Left ventricle myocardium inferior (tissue), 1 donor: ENCODE results near the gene C1GALT1. TPM values are rescaled to one million over a fixed set of nuclear protein-coding genes. Genes with fewer than 3 reads are reported as not detected.

Source experiments
- DNase-seq: peaks from one replicate; pipeline ENCODE4 v3.0.0-alpha.2; 2020
- H3K27ac ChIP-seq: fragments of 200-600 bp; replicated peaks from 2 replicates; pipeline ENCODE4 v1.8.0; 2021
- H3K27me3 ChIP-seq: fragments of 200-600 bp; 2 replicates; pipeline ENCODE4 v1.8.0; 2021; ENCODE audit warnings: low read depth
- H3K36me3 ChIP-seq: fragments of 200-600 bp; 2 replicates; pipeline ENCODE4 v1.8.0; 2021
- H3K4me1 ChIP-seq: fragments of 200-600 bp; 2 replicates; pipeline ENCODE4 v1.8.0; 2021
- H3K4me3 ChIP-seq: fragments of 200-600 bp; 2 replicates; pipeline ENCODE4 v1.8.0; 2021; ENCODE audit warnings: mild to moderate bottlenecking, moderate library complexity
- H3K9me3 ChIP-seq: fragments of 200-600 bp; replicated peaks from 2 replicates; pipeline ENCODE4 v1.8.0; 2021
- CTCF ChIP-seq: fragments of 200-600 bp; IDR thresholded peaks from 2 replicates; pipeline ENCODE4 v1.8.0; 2021; ENCODE audit warnings: antibody characterized with exemption, mild to moderate bottlenecking, borderline replicate concordance
- intact Hi-C: fragments of 100-400 bp; cut with micrococcal nuclease; formaldehyde crosslinking; loops from one replicate; pipeline ENCODE4 v1.11.0; 2022
- total RNA-seq: library from RNA; stranded (reverse); fragmentation: NEBNext Ultra II Directional; extraction: Animal tissue kit (Norgen Biotek cat#: 25700); gene quantifications from one replicate; pipeline ENCODE4 v1.2.1, GENCODE V29; 2021
- donor health status: DM: no; HTN: yes; CAD: no; lungs with severe emphysema.

C1GALT1 gene
- total RNA-seq, 1 donor from 2014 or later: 19.4 TPM

- Histone ChIP-seq H3K36me3 (no peaks in the 10 kb centered on the region), H3K4me3 (no peak overlapping the region), H3K9me3 (peaks cover 53% of the 10 kb centered on the region), H3K4me1 (no peaks in the 10 kb centered on the region), H3K27me3 (no peaks in the 10 kb centered on the region), H3K27ac (no peak overlapping the region)
- intact Hi-C loops: no loop called here
- no peak for DNase-seq
- TF ChIP-seq CTCF: no peak
Observed at GRCh38 chr7:7173956-7174632, 8.2 kb upstream of the C1GALT1 start.

DNA sequence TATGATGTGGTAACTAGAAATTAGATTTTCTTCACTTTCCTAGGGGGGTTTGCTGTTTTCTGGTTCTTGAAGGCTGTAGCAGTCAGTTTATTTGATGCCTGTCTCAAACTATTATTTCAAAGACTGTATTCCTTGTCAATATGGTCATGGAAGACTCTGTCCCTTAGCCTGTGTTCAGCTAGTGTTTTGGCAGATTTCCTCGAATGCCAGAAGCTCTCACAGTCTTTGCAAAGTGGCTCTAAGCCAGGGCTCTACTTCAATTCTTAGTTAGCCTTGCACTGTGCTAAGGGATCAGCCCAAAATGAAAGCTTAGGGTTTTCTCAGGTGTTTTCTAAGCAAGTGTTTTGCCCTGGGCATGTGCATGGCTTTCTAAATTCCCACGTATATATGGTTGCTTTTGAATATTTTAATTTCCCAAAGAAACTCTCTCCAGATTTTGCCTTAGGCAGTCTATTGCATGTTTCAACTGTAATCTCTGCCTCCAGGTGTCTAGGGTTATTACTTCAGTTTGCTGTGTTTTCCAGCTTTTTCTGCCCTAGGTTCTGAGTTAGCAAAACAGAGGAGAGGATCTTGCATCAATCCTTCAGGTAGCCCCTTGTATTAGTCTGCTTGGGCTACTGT is 7.2 kb upstream of the C1GALT1 start:
- no peak for DNase-seq
- no peak for TF ChIP-seq CTCF
- Histone ChIP-seq H3K27ac (no peak overlapping the region), H3K36me3 (no peaks in the 10 kb centered on the region), H3K4me3 (no peak overlapping the region), H3K9me3 (peaks cover 43% of the 10 kb centered on the region), H3K27me3 (no peaks in the 10 kb centered on the region), H3K4me1 (no peaks in the 10 kb centered on the region)
- intact Hi-C loops: no loop called here

DNA sequence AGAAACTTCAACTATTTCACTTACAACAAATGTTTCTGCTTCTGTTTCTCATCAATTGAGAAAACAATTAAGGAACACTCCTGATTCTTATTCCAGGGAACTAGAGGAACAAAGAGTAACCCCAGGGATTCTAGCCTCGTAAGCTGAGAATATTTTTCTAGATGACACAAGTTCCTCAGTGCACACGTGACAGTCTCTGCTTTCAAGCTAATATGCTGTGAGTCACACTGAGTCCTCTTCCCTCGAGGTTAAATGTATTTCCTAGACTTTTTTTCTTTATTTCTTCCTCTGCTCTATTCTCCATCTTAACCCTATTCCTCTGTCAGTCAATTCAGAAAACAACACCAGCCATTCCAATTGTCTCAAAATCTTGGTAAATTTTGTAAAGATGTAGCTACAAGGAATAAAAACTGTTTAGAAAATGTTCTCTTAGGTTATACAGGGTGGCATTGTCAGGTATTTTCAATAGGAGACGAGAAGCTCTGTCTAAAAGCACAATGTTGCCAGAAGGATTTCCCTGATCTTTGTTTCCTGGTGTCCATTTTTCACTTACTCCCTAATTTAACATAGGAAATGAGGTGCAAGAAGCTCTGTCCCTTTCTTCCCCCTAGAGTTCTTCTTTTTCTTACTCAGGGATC is 5.8 kb upstream of the C1GALT1 start:
- Histone ChIP-seq H3K4me1 (peaks cover 5% of the 10 kb centered on the region), H3K27me3 (no peaks in the 10 kb centered on the region), H3K36me3 (no peaks in the 10 kb centered on the region), H3K27ac (no peak overlapping the region), H3K9me3 (peaks cover 31% of the 10 kb centered on the region), H3K4me3 (no peak overlapping the region)
- DNase-seq: no peak
- TF ChIP-seq CTCF: no peak
- intact Hi-C loops: no loop called here

DNA sequence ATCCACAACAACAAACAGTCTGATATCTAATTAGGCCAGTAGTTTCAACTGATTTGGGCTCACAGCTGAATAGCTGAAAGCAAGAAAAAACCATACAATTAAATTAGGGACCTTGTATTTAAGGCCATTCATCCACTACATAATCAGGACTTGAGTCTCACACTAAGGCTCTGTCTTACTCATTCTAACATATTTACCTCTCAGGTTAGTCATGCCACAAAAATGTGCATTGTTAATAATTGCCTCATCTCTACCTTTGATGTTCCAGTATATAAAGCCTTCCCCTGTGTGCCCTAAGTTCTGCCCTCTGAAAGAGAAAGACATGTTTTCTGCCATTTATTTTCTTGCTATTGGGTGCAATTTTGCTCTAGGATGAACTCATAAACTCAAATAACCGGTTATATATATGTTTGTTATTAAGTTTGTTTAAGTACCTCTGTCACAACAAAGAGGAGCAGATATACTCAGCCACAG is 5.3 kb upstream of the C1GALT1 start:
- no peak for TF ChIP-seq CTCF
- H3K4me3 ChIP-seq: no peak overlapping the region
- H3K36me3 ChIP-seq: no peaks in the 10 kb centered on the region
- H3K27ac ChIP-seq: no peak overlapping the region
- no peaks in the 10 kb centered on the region for H3K27me3 ChIP-seq
- intact Hi-C loops: no loop called here
- H3K4me1 ChIP-seq: peaks cover 6% of the 10 kb centered on the region
- H3K9me3 ChIP-seq: peaks cover 25% of the 10 kb centered on the region
- no peak for DNase-seq

DNA sequence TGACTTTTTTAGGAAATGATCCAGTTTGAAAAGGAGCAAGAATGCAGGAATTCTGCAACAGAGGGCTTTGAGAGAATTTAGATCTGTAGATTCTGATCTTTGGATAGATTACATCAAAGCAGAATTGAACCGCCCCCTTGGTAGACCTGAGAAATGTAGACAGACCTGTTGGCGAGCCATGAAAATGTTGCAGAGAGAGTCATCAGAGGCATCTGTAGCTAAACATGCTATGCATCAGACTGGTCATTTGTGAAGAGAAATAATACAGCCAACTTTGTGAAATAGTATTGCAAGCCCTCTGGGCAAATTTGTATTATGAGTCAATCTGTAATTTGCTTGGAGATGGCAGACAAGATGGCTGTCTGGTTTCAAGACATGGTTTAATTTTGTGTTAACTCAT is 4.3 kb upstream of the C1GALT1 start:
- H3K27ac ChIP-seq: no peak overlapping the region
- H3K4me3 ChIP-seq: no peak overlapping the region
- intact Hi-C loops: no loop called here
- TF ChIP-seq CTCF: no peak
- peaks cover 11% of the 10 kb centered on the region for H3K4me1 ChIP-seq
- no peaks in the 10 kb centered on the region for H3K36me3 ChIP-seq
- DNase-seq: no peak
- H3K9me3 ChIP-seq: peaks cover 15% of the 10 kb centered on the region
- H3K27me3 ChIP-seq: no peaks in the 10 kb centered on the region
